GDM1 (cell line): ENCODE results near the gene DLL4.

Source experiments
- DNase-seq: peaks from one replicate; lab custom pipeline; 2025; lab: John Stamatoyannopoulos, UW

The DLL4 gene

GRCh38 chr15:40906091-40906990, 22.8 kb upstream of the DLL4 start:
- DNase-seq = no peak

GRCh38 chr15:40906991-40907802, 21.9 kb upstream of the DLL4 start:
- no peak for DNase-seq

- no peak for DNase-seq
These were observed 21.0 kb upstream of the DLL4 start for GRCh38 chr15:40908095-40908494.

- DNase-seq = no peak
These were observed 19.2 kb upstream of the DLL4 start for GRCh38 chr15:40909662-40910630.

- DNase-seq = no peak
These were observed 18.0 kb upstream of the DLL4 start for GRCh38 chr15:40911141-40911540.

- DNase-seq = no peak
These were observed 17.4 kb upstream of the DLL4 start for GRCh38 chr15:40911693-40912092.

- no peak for DNase-seq
These were observed 16.7 kb upstream of the DLL4 start for GRCh38 chr15:40912478-40912877.

GRCh38 chr15:40914013-40914412, 15.1 kb upstream of the DLL4 start:
- no peak for DNase-seq

GRCh38 chr15:40914486-40914885, 14.7 kb upstream of the DLL4 start:
- no peak for DNase-seq

GRCh38 chr15:40915116-40915661, 14.0 kb upstream of the DLL4 start:
- DNase-seq = no peak

- DNase-seq = no peak
These were observed 13.5 kb upstream of the DLL4 start for GRCh38 chr15:40915679-40916078.

GRCh38 chr15:40917585-40917984, 11.6 kb upstream of the DLL4 start:
- no peak for DNase-seq

GRCh38 chr15:40918146-40918798, 10.9 kb upstream of the DLL4 start:
- DNase-seq = no peak

GRCh38 chr15:40918799-40919392, 10.2 kb upstream of the DLL4 start:
- DNase-seq = no peak

GRCh38 chr15:40921949-40922607, 7.1 kb upstream of the DLL4 start:
- DNase-seq = no peak

GRCh38 chr15:40922608-40923005, 6.5 kb upstream of the DLL4 start:
- DNase-seq = no peak

- DNase-seq = no peak
These were observed 5.6 kb upstream of the DLL4 start for GRCh38 chr15:40923551-40923950.

- no peak for DNase-seq
These were observed 3.7 kb upstream of the DLL4 start for GRCh38 chr15:40925495-40925862.

- no peak for DNase-seq
These were observed 3.1 kb upstream of the DLL4 start for GRCh38 chr15:40925863-40926658.
